ENCODE data around the gene DTX1.

DTX1 gene

DNA sequence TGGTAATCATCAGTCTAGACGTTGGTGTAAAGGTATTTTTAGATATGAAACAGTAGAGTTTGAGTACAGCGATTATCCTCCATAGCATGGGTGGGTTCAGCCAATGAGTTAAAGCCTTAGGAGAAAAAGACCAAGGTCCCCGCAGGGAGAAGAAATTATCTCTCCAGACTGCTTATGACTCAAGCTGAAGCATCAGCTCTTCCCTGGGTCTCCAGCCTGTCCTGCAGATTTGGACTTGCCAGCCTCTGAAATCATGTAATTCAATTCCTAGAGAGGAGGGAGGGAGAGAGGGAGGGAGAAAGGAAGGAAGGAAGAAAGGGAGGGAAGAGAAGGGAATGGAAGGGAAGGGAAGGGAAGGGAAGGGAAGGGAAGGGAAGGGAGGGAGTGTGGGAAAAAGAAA is 12.0 kb upstream of the DTX1 start:
- H3K27ac ChIP-seq = no peak overlapping the region
- TF ChIP-seq, protein P1, sequence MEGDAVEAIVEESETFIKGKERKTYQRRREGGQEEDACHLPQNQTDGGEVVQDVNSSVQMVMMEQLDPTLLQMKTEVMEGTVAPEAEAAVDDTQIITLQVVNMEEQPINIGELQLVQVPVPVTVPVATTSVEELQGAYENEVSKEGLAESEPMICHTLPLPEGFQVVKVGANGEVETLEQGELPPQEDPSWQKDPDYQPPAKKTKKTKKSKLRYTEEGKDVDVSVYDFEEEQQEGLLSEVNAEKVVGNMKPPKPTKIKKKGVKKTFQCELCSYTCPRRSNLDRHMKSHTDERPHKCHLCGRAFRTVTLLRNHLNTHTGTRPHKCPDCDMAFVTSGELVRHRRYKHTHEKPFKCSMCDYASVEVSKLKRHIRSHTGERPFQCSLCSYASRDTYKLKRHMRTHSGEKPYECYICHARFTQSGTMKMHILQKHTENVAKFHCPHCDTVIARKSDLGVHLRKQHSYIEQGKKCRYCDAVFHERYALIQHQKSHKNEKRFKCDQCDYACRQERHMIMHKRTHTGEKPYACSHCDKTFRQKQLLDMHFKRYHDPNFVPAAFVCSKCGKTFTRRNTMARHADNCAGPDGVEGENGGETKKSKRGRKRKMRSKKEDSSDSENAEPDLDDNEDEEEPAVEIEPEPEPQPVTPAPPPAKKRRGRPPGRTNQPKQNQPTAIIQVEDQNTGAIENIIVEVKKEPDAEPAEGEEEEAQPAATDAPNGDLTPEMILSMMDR (conservative IDR thresholded peaks at IDR 0.05) = no peak

DNA sequence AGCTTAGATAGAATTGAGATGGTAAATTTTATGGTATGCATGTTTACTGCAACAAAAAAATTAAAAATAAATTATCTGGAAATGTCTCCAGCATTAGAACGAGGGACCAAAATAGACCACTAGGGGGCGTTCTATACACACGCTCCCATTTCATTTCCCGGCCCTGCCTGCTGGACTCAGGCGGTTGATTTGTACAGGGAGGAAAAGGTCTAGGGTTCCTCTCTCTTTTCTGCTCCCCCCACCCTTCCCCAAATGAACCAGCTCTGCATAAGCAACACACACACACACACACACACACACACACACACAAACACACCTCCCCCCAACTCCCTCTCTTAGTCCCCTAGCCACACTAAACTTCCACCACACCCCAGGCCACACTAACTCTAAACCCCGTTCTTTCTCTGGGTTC is 7.8 kb upstream of the DTX1 start:
- no peak overlapping the region for H3K27ac ChIP-seq
- TF ChIP-seq, protein P1 (conservative IDR thresholded peaks at IDR 0.05) = peak; percentile 93

DNA sequence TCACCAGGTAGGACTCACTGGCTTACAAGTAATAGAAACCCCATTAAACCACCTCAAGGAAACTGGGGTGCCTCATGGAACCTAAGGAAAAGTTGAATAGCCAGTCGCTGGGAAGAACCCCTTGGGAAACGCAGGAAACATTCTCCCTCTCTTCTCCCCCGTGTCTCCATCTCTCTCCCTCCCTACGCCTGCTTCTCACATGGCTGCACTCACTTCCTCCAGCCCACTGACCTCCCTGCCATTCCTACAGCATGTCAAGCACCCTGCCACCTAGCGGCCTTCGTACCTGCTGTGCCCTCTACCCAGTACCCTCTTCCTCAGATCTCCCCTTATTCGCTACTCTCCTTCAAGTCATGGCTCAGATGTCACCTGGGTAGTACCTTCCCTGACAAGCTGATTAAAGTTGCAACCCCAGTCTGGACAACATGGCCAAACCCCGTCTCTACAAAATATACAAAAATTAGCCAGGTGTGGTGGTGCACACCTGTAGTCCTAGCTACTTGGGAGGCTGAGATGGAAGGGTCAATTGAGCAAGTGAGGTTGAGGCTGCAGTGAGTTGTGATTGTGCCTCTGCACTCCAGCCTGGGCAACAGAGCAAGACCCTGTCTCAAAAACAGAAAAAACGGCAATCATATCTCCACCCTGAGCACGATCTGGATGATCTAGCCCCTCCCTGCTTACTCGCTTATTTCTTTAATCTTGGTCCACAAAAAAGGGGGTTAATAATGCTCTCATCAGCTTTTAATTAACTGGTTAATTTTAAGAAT is 6.4 kb upstream of the DTX1 start:
- TF ChIP-seq, protein P1 (conservative IDR thresholded peaks at IDR 0.05) = peak; percentile 73
- no peak overlapping the region for H3K27ac ChIP-seq

DNA sequence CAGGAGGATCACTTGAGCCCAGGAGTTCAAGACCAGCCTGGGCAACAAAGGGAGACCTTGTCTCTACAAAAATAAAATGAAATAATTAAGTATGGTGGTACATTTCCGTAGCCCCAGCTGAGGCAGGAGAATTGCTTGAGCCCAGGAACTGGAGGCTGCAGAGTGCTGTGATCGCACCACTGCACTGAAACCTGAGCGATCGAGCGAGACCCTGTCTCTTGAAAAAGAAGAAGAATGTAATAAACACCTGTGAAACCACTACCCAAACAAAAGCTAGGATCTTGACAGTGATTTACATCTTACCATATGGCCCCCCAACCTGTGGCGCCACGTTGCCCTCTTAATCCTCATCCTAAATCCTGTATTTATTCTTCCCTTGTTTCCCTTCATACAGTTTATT is 5.7 kb upstream of the DTX1 start:
- TF ChIP-seq, protein P1 (conservative IDR thresholded peaks at IDR 0.05) = no peak
- H3K27ac ChIP-seq = no peak overlapping the region

DNA sequence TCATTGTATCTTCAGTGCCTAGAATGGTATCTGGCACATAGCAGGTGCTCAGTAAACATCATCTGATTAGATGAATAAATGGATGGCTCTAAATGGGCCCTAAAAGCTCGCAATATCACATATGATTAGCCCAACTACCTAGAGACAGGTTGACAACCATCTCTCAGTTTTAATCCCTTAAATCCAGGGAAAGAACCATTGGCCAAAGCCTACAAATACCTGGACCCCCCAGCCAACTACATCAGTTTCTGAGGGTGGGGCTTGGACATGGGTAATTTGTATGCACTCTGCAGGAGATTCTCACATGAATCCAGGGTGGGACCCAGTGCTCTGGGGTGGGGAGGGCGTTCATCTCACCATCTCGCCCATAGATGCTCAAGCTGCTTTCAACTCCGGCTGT is 4.8 kb upstream of the DTX1 start:
- no peak overlapping the region for H3K27ac ChIP-seq
- TF ChIP-seq, protein P1 (conservative IDR thresholded peaks at IDR 0.05) = no peak

DNA sequence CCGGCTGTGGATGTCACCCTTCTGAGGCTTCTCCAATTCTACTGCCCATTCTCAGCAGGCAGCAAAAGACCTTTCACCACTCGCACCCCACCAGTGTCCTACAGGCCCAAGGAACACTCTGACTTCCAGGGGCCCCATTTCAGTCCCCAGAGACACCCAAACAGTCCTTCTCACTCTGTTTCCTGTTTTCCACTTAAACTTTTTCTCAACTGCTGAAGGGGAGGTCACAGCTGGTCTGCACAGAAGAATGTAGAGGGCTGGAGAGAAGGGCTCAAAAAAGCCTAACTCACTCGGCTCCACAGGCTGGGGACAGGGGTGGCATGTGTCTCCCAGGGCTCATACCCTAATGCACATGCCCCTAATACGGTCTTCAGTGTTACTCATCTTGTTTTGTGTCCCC is 4.2 kb upstream of the DTX1 start:
- H3K27ac ChIP-seq = no peak overlapping the region
- TF ChIP-seq, protein P1 (conservative IDR thresholded peaks at IDR 0.05) = no peak

DNA sequence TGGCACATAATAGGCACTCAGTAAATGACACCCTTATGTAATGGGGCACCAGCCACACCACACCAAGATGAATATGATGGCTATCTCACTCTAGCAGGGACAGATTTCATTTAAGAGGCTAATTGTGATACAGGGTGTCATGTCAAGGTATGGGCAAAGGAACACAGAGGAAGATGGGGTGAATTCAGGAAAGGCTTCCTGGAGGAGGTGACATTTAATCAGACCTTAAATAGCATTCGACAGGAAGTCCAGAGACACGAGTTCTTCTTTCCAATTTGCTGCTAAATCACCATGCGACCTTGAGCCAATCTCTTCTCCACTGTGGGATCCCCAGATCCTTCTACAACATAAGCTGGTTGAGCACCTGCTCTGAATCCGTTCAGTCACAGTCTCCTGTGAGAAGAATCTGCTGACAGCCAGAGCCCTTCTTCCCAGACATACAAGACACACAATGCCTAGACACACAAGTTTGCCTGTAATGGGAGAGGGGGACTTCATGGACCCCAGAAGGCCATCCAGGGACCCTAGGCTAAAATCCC is 1.5 kb upstream of the DTX1 start:
- no peak overlapping the region for H3K27ac ChIP-seq
- TF ChIP-seq, protein P1 (conservative IDR thresholded peaks at IDR 0.05) = no peak
